IMR-90 (cell line): ENCODE measurements around the gene TMBIM1. TPM values are rescaled to one million over a fixed set of nuclear protein-coding genes. Genes with fewer than 3 reads are reported as not detected.

ENCODE experiments used
- ATAC-seq: fragments of 200-7000 bp; cut with Tn5 transposase; 2 replicates; pipeline ENCODE4 v1.9.1; 2020; ENCODE audit warnings: low read depth, mild to moderate bottlenecking, moderate library complexity
- BruUV-seq: library from RNA; stranded (reverse); fragments of 400-500 nt; replicated peaks from 2 replicates; lab custom pipeline; 2021; lab: Mats Ljungman, UMichigan
- CTCF ChIA-PET: fragments of 300-600 bp; formaldehyde crosslinking; extraction: SDS; loops from one replicate; lab custom pipeline; 2021; ENCODE audit warnings: antibody characterized with exemption; lab: Yijun Ruan, JAX
- POLR2A ChIA-PET: fragments of 300-600 bp; sonication (Branson Sonifier 250); formaldehyde crosslinking; loops from one replicate; lab custom pipeline; 2022; ENCODE audit warnings: antibody characterized with exemption; ENCODE audit not compliant: unreplicated experiment; lab: Charles Lee
- DNase-seq: peaks from one replicate; pipeline ENCODE4 v3.0.0; 2013
- H2AFZ ChIP-seq: replicated peaks from 2 replicates; pipeline ENCODE3; 2013; ENCODE audit warnings: low read length, mild to moderate bottlenecking; ENCODE audit not compliant: poor library complexity
- H2AK5ac ChIP-seq: 2 replicates; pipeline ENCODE4 v1.6.1; 2013; ENCODE audit warnings: low read depth, low read length, inconsistent platforms
- H2AK9ac ChIP-seq: replicated peaks from 2 replicates; pipeline ENCODE3; 2013; ENCODE audit warnings: mild to moderate bottlenecking, low read depth, low read length, moderate library complexity; ENCODE audit not compliant: poor library complexity
- H2BK120ac ChIP-seq: 2 replicates; pipeline ENCODE4 v1.6.1; 2013; ENCODE audit warnings: low read depth, low read length, inconsistent platforms
- H2BK15ac ChIP-seq: 3 replicates; pipeline ENCODE4 v1.6.1; 2013; ENCODE audit warnings: low read depth, low read length, inconsistent platforms
- H2BK20ac ChIP-seq: 2 replicates; pipeline ENCODE4 v1.6.1; 2013; ENCODE audit warnings: low read depth, mild to moderate bottlenecking, inconsistent platforms, low read length, moderate library complexity
- H2BK5ac ChIP-seq: 2 replicates; pipeline ENCODE4 v1.6.1; 2013; ENCODE audit warnings: mild to moderate bottlenecking, low read depth, low read length, inconsistent platforms; ENCODE audit not compliant: poor library complexity, severe bottlenecking
- H3K14ac ChIP-seq: replicated peaks from 2 replicates; pipeline ENCODE4 v1.6.1; 2013; ENCODE audit warnings: low read depth, low read length, inconsistent platforms
- H3K18ac ChIP-seq: 2 replicates; pipeline ENCODE4 v1.6.1; 2013; ENCODE audit warnings: low read depth, low read length, control low read depth
- H3K23ac ChIP-seq: 2 replicates; pipeline ENCODE4 v1.6.1; 2013; ENCODE audit warnings: low read depth, low read length, inconsistent platforms
- H3K27ac ChIP-seq: 2 replicates; pipeline ENCODE4 v1.5.1; 2013; ENCODE audit warnings: mild to moderate bottlenecking, control low read depth, low read length; ENCODE audit not compliant: insufficient read depth
- H3K27me3 ChIP-seq: 2 replicates; pipeline ENCODE4 v1.6.1; 2013; ENCODE audit warnings: low read length; ENCODE audit not compliant: control insufficient read depth, insufficient read depth
- H3K36me3 ChIP-seq: 2 replicates; pipeline ENCODE4 v1.6.1; 2013; ENCODE audit warnings: low read length, mixed read lengths; ENCODE audit not compliant: control insufficient read depth, insufficient read depth
- H3K4ac ChIP-seq: 2 replicates; pipeline ENCODE4 v1.6.1; 2013; ENCODE audit warnings: low read depth, low read length, inconsistent platforms
- H3K4me1 ChIP-seq: 2 replicates; pipeline ENCODE4 v1.6.1; 2013; ENCODE audit warnings: low read length, mixed read lengths; ENCODE audit not compliant: control insufficient read depth, insufficient read depth
- H3K4me2 ChIP-seq: 2 replicates; pipeline ENCODE4 v1.6.1; 2013; ENCODE audit warnings: low read depth, mild to moderate bottlenecking, control low read depth, low read length, moderate library complexity
- H3K4me3 ChIP-seq: 2 replicates; pipeline ENCODE4 v1.5.1; 2013; ENCODE audit warnings: low read depth, mild to moderate bottlenecking, control low read depth, low read length, moderate library complexity; ENCODE audit not compliant: insufficient read depth
- H3K56ac ChIP-seq: 2 replicates; pipeline ENCODE4 v1.6.1; 2013; ENCODE audit warnings: low read length, inconsistent platforms; ENCODE audit not compliant: insufficient read depth; ENCODE audit errors: extremely low read depth
- H3K79me1 ChIP-seq, 2 experiments: 2 replicates each; pipeline ENCODE4 v1.6.1; 2013; ENCODE audit warnings: low read length in 2 of 2, inconsistent platforms in 1 of 2, low read depth in 1 of 2
- H3K9ac ChIP-seq: 2 replicates; pipeline ENCODE4 v1.6.1; 2013; ENCODE audit warnings: low read depth, low read length, control low read depth
- H3K9me1 ChIP-seq: 2 replicates; pipeline ENCODE4 v1.6.1; 2013; ENCODE audit warnings: low read length, inconsistent platforms; ENCODE audit not compliant: insufficient read depth
- H3K9me3 ChIP-seq: 2 replicates; pipeline ENCODE4 v1.6.1; 2013; ENCODE audit warnings: low read length; ENCODE audit not compliant: control insufficient read depth, insufficient read depth
- H4K20me1 ChIP-seq: 2 replicates; pipeline ENCODE4 v1.6.1; 2013; ENCODE audit warnings: low read length, inconsistent platforms; ENCODE audit not compliant: insufficient read depth
- H4K5ac ChIP-seq: 2 replicates; pipeline ENCODE4 v1.6.1; 2013; ENCODE audit warnings: mild to moderate bottlenecking, low read depth, low read length, control low read depth
- H4K8ac ChIP-seq, 2 experiments: 2 replicates each; pipeline ENCODE4 v1.6.1; 2013; ENCODE audit warnings: low read depth in 2 of 2, low read length in 2 of 2, control low read depth in 1 of 2, inconsistent platforms in 1 of 2
- H4K91ac ChIP-seq: 2 replicates; pipeline ENCODE4 v1.6.1; 2013; ENCODE audit warnings: low read depth, low read length, inconsistent platforms; ENCODE audit not compliant: insufficient read depth
- BHLHE40 ChIP-seq: fragments of 150-350 bp; IDR thresholded peaks from 2 replicates; pipeline ENCODE4 v1.6.1; 2016; ENCODE audit warnings: mild to moderate bottlenecking, low read depth, low read length
- CEBPB ChIP-seq: IDR thresholded peaks from 2 replicates; pipeline ENCODE4 v1.6.1; 2012; ENCODE audit warnings: low read depth, low read length, improper control_type of control experiment
- CHD1 ChIP-seq: IDR thresholded peaks from 2 replicates; pipeline ENCODE4 v1.6.1; 2012; ENCODE audit warnings: low read depth, low read length, improper control_type of control experiment
- MAFK ChIP-seq: IDR thresholded peaks from 2 replicates; pipeline ENCODE4 v1.6.1; 2012; ENCODE audit warnings: low read depth, low read length, improper control_type of control experiment
- MXI1 ChIP-seq: IDR thresholded peaks from 2 replicates; pipeline ENCODE4 v1.6.1; 2012; ENCODE audit warnings: low read depth, mild to moderate bottlenecking, low read length, moderate library complexity, borderline replicate concordance
- NFE2L2 ChIP-seq: fragments of 150-350 bp; IDR thresholded peaks from 2 replicates; pipeline ENCODE4 v1.6.1; 2016; ENCODE audit warnings: low read depth, mild to moderate bottlenecking, low read length
- RCOR1 ChIP-seq: IDR thresholded peaks from 2 replicates; pipeline ENCODE4 v1.6.1; 2012; ENCODE audit warnings: mild to moderate bottlenecking, low read length, improper control_type of control experiment; ENCODE audit not compliant: insufficient replicate concordance
- WGBS, 2 experiments: methylation state at CpG; one replicate each; pipeline versions ENCODE4 v1.1.5 to v1.1.7; 2013; ENCODE audit warnings: missing lambda C conversion rate in 2 of 2; ENCODE audit not compliant: insufficient read length in 1 of 2; ENCODE audit errors: extremely low coverage in 2 of 2; 5-methylcytosine and 5-hydroxymethylcytosine counted together
- dilution Hi-C: fragments of 300-500 bp; cut with HindIII; formaldehyde crosslinking; loops from one replicate; pipeline ENCODE4 v1.14.3; 2018; ENCODE audit warnings: low sequenced_read_pairs; ENCODE audit not compliant: unreplicated experiment
- in situ Hi-C: fragments of 300-500 bp; cut with MboI; formaldehyde crosslinking; loops from 3 replicates; pipeline ENCODE4 v1.14.3; 2019; ENCODE audit warnings: low sequenced_read_pairs, inconsistent platforms, mixed read lengths
- intact Hi-C: fragments of 100-400 bp; cut with micrococcal nuclease; formaldehyde crosslinking; loops from 2 replicates; pipeline ENCODE4 v1.10.0; 2022
- polyA plus RNA-seq, 3 experiments: library from polyadenylated mRNA; depleted of rRNA; stranded (reverse); fragments of >200 nt; gene quantifications; 2 replicates each; pipeline ENCODE4 v1.2.3, GENCODE V29; 2012; ENCODE audit warnings: low replicate concordance in 1 of 3
- total RNA-seq: library from RNA; depleted of rRNA; stranded (reverse); fragments of >200 nt; gene quantifications from 2 replicates; pipeline ENCODE4 v1.2.3, GENCODE V29; 2012
- TF ChIP-seq, protein P1 (sequence below): fragments of 150-350 bp; IDR thresholded peaks from 2 replicates; pipeline ENCODE4 v1.6.1; 2017; ENCODE audit warnings: mild to moderate bottlenecking, antibody characterized with exemption, low read length, low read depth
- TF ChIP-seq, protein P2 (sequence below): fragments of 150-350 bp; IDR thresholded peaks from 2 replicates; pipeline ENCODE4 v1.6.1; 2016; ENCODE audit warnings: low read depth, mild to moderate bottlenecking, low read length, moderate library complexity, borderline replicate concordance

TMBIM1 gene
- total and polyA plus RNA-seq, 2 of the 4 experiments (the other 2 are of a cell fraction) = 84.6 to 102 TPM

DNA sequence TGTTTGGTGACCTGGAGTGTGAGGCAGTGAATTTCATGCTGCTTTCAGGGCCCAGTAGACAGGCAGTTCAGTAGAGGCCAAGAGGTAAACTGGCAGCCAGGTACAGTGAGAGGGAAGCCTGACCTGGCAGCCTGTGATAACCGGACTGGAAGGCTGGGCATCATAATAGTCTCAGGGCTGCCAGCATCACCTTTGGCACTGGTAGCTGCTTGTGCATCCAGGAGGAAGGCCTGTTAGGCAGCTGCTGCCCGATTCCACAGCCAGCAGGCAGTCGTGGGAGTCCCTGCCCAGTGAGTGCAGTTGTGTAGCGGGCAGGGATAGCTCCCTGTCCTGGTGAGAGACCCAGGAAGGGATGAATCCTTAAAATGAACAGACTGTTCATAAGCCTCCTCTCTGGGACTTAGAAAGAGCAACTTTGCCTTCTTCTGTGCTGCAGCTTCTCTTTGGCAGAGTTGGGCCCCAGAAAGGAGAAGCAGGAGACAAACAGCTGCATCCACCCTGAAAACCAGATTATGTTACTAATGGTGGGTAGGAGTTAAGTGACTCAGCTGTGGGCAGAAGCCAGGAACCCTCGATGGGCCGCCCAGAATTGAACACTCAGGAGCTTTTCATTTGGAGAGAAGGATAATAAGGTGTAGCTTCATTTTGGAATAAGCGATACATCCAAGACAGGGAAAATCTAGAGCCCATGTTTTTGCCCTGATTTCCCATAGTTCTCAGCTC lies 39.6 kb downstream of the TMBIM1 start:
- Histone ChIP-seq H3K23ac (no peak overlapping the region), H3K27me3 (no peaks in the 10 kb centered on the region), H3K4ac (no peak overlapping the region), H4K8ac (no peak overlapping the region), H2AK5ac (no peak overlapping the region), H2BK5ac (peak overlapping the region; percentile 20), H2BK20ac (no peak overlapping the region), H3K9me1 (peaks cover 5% of the 10 kb centered on the region; the same call in 1 of the 2 replicates), H3K36me3 (peaks cover 72% of the 10 kb centered on the region), H2AK9ac (no peak overlapping the region), H2AFZ (no peak overlapping the region), H4K5ac (no peak overlapping the region), H3K4me3 (no peak overlapping the region), H3K27ac (0 out of 2 replicates have a peak overlapping the region, but pooled peaks have one; percentile 5), H3K9me3 (no peaks in the 10 kb centered on the region), H3K4me2 (no peak overlapping the region), H2BK15ac (no peak overlapping the region), H4K20me1 (peaks cover 40% of the 10 kb centered on the region), H3K4me1 (peaks cover 5% of the 10 kb centered on the region; the same call in 1 of the 2 replicates), H3K18ac (no peak overlapping the region), H3K14ac (no peak overlapping the region), H2BK120ac (no peak overlapping the region), H3K9ac (no peak overlapping the region), H3K79me1 (peaks cover 40 to 55% of the 10 kb centered on the region in 2 experiments), H3K56ac (no peak overlapping the region), H4K91ac (no peak overlapping the region)
- dilution Hi-C loops (no loop called here), intact Hi-C loops (no loop called here), in situ Hi-C loops (no loop called here)
- ATAC-seq (peak; percentile 22), DNase-seq (peak; percentile 64)
- no peak for TF ChIP-seq MAFK
- TF ChIP-seq, protein P1, sequence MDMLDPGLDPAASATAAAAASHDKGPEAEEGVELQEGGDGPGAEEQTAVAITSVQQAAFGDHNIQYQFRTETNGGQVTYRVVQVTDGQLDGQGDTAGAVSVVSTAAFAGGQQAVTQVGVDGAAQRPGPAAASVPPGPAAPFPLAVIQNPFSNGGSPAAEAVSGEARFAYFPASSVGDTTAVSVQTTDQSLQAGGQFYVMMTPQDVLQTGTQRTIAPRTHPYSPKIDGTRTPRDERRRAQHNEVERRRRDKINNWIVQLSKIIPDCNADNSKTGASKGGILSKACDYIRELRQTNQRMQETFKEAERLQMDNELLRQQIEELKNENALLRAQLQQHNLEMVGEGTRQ = no peak
- TF ChIP-seq, protein P2, sequence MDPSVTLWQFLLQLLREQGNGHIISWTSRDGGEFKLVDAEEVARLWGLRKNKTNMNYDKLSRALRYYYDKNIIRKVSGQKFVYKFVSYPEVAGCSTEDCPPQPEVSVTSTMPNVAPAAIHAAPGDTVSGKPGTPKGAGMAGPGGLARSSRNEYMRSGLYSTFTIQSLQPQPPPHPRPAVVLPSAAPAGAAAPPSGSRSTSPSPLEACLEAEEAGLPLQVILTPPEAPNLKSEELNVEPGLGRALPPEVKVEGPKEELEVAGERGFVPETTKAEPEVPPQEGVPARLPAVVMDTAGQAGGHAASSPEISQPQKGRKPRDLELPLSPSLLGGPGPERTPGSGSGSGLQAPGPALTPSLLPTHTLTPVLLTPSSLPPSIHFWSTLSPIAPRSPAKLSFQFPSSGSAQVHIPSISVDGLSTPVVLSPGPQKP = no peak
- no peak for TF ChIP-seq RCOR1
- TF ChIP-seq CEBPB = no peak
- TF ChIP-seq MXI1 = no peak
- no peak for TF ChIP-seq NFE2L2
- TF ChIP-seq BHLHE40 = no peak
- no peak for TF ChIP-seq CHD1
- no TSS peak for BruUV-seq
- 94% methylated on average over 3 of the region's 7 CpGs; no CpG with 5 or more reads in 1 of the 2 experiments for WGBS, 2 experiments
- CTCF ChIA-PET = no interaction called here
- POLR2A ChIA-PET = no interaction called here
